ENCODE measurements around the gene RNLS. TPM values are rescaled to one million over a fixed set of nuclear protein-coding genes. Genes with fewer than 3 reads are reported as not detected.
A peak's percentile ranks its signal among the peaks of the same experiment; 100 is the strongest.

RNLS gene
- total RNA-seq, result 10 to 100 TPM; 21.7 to 31.8 TPM

DNA sequence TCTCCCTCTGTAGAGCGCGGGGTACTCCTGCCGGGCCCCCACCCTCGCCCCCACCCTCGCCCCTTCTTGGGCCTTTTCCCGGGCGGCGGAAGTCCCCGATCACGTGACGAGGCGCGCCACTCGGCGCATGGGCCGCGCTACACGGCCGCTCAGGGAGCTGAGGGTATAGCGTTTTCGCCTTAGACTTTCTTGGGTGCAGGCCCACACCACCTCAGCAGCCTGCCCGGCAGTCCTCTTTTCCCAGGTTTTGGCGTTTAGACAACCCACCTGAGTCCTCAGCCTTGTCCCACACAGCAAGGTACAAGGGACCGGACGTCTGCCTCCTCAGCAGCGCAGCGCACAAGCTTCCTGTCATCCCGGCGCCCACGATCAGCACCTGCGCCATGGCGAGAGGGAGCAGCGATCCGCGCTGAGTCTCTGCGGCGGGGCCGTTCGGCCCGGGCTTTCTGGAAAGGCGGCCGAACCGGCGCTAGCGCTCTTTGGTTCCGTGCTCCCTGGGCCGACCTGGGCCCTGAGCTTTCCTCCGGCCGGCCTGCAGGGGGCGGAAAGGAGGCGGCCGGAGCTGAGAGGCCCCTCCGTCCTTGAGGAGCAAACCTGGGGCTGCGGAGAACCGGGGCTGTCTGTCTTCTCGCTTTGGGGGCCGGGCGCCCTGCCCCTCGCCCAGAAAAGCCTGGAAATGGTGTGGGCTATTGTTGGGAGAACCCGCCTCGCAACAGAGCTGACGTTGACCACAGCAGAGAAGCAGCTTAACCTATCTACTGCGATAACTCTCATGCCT lies at the start of gene RNLS:
TSS of gene RNLS (minus strand) at position 513 of the 778 bp plus-strand sequence.
- H3K27ac ChIP-seq, result peak within 1 kb of the TSS; percentile 83 to 90
- peak; percentile 44 for DNase-seq (ENCODE audit: low spot score)
- TF ChIP-seq, protein P1, sequence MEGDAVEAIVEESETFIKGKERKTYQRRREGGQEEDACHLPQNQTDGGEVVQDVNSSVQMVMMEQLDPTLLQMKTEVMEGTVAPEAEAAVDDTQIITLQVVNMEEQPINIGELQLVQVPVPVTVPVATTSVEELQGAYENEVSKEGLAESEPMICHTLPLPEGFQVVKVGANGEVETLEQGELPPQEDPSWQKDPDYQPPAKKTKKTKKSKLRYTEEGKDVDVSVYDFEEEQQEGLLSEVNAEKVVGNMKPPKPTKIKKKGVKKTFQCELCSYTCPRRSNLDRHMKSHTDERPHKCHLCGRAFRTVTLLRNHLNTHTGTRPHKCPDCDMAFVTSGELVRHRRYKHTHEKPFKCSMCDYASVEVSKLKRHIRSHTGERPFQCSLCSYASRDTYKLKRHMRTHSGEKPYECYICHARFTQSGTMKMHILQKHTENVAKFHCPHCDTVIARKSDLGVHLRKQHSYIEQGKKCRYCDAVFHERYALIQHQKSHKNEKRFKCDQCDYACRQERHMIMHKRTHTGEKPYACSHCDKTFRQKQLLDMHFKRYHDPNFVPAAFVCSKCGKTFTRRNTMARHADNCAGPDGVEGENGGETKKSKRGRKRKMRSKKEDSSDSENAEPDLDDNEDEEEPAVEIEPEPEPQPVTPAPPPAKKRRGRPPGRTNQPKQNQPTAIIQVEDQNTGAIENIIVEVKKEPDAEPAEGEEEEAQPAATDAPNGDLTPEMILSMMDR (IDR thresholded peaks at IDR 0.05), result peak; percentile 61 to 87 (median 72)
- TF ChIP-seq POLR2AphosphoS5 (IDR thresholded peaks at IDR 0.05), result peak; percentile 59
- TF ChIP-seq POLR2A (IDR thresholded peaks at IDR 0.05), result no peak
- H3K27me3 ChIP-seq (replicated peaks; ENCODE audit: insufficient read depth), result no peaks in the 10 kb centered on the region
- H3K36me3 ChIP-seq, result no peaks in the 10 kb centered on the region
- intact Hi-C loops (cut with DNase I), result no loop called here
- WGBS, result 4% methylated on average over 49 of the region's 63 CpGs
- no peaks in the 10 kb centered on the region for H3K4me1 ChIP-seq (replicated peaks)
- H3K4me3 ChIP-seq, result peak within 1 kb of the TSS; percentile 57 to 75
- H3K9me3 ChIP-seq, result no peaks in the 10 kb centered on the region

DNA sequence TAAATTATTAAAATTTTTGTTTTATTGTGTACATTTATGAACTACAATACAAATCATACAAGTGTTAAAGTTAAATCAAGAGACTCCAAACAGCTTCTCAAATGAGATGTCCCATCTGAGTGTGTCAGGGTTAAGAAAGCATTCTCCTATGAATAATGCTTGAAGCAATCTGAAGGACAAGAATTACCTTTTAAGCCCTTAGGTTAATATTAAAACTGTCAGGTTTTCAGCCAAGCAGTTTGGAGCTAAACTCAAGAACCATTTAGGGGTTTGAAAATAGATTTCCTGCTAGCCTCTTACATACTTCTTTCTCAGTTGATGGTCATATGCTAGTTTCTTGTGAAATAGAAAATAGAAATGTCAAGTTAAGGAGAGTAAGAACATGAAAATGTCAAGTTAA lies 41.7 kb upstream of the RNLS start:
- Histone ChIP-seq H3K4me3 (no peak overlapping the region), H3K9me3 (no peaks in the 10 kb centered on the region), H3K4me1 (replicated peaks) (no peaks in the 10 kb centered on the region), H3K36me3 (no peaks in the 10 kb centered on the region), H3K27me3 (replicated peaks; ENCODE audit: insufficient read depth) (no peaks in the 10 kb centered on the region), H3K27ac (no peak overlapping the region)
- TF ChIP-seq POLR2A (IDR thresholded peaks at IDR 0.05) (no peak), POLR2AphosphoS5 (IDR thresholded peaks at IDR 0.05) (no peak)
- TF ChIP-seq, protein P1 (IDR thresholded peaks at IDR 0.05), result no peak
- intact Hi-C loops (cut with DNase I), result no loop called here
- DNase-seq (ENCODE audit: low spot score), result no peak

- H3K9me3 ChIP-seq, result no peaks in the 10 kb centered on the region
- H3K27me3 ChIP-seq (replicated peaks; ENCODE audit: insufficient read depth), result no peaks in the 10 kb centered on the region
- H3K4me1 ChIP-seq (replicated peaks), result no peaks in the 10 kb centered on the region
- WGBS, result 20% methylated on average over 2 of the region's 2 CpGs
- H3K4me3 ChIP-seq, result no peak overlapping the region
- no peaks in the 10 kb centered on the region for H3K36me3 ChIP-seq
- DNase-seq (ENCODE audit: low spot score), result no peak
- no peak overlapping the region for H3K27ac ChIP-seq
- TF ChIP-seq, protein P1 (IDR thresholded peaks at IDR 0.05), result no peak
- TF ChIP-seq POLR2A (IDR thresholded peaks at IDR 0.05) (no peak), POLR2AphosphoS5 (IDR thresholded peaks at IDR 0.05) (no peak)
- intact Hi-C loops (cut with DNase I), result no loop called here
These were observed 40.7 kb upstream of the RNLS start for GRCh38 chr10:88623835-88624234.

GRCh38 chr10:88620441-88620840 lies 37.3 kb upstream of the RNLS start:
- intact Hi-C loops (cut with DNase I), result no loop called here
- 67% methylated on average over 1 of the region's 1 CpG for WGBS
- H3K27me3 ChIP-seq (replicated peaks; ENCODE audit: insufficient read depth), result no peaks in the 10 kb centered on the region
- TF ChIP-seq POLR2AphosphoS5 (IDR thresholded peaks at IDR 0.05) (no peak), POLR2A (IDR thresholded peaks at IDR 0.05) (no peak)
- TF ChIP-seq, protein P1 (IDR thresholded peaks at IDR 0.05), result no peak
- H3K9me3 ChIP-seq, result no peaks in the 10 kb centered on the region
- no peaks in the 10 kb centered on the region for H3K4me1 ChIP-seq (replicated peaks)
- no peak overlapping the region for H3K4me3 ChIP-seq
- DNase-seq (ENCODE audit: low spot score), result no peak
- H3K27ac ChIP-seq, result no peak overlapping the region
- H3K36me3 ChIP-seq, result no peaks in the 10 kb centered on the region

GRCh38 chr10:88618496-88618895 lies 35.4 kb upstream of the RNLS start:
- Histone ChIP-seq H3K4me3 (no peak overlapping the region), H3K9me3 (no peaks in the 10 kb centered on the region), H3K36me3 (no peaks in the 10 kb centered on the region), H3K4me1 (replicated peaks) (no peaks in the 10 kb centered on the region), H3K27ac (no peak overlapping the region), H3K27me3 (replicated peaks; ENCODE audit: insufficient read depth) (no peaks in the 10 kb centered on the region)
- intact Hi-C loops (cut with DNase I), result no loop called here
- DNase-seq (ENCODE audit: low spot score), result no peak
- WGBS, result 83% methylated on average over 1 of the region's 1 CpG
- TF ChIP-seq, protein P1 (IDR thresholded peaks at IDR 0.05), result no peak
- TF ChIP-seq POLR2AphosphoS5 (IDR thresholded peaks at IDR 0.05), result no peak
- no peak for TF ChIP-seq POLR2A (IDR thresholded peaks at IDR 0.05)
